ENCODE data around the gene CMIP.
A peak's percentile ranks its signal among the peaks of the same experiment; 100 is the strongest.

The CMIP gene

GRCh38 chr16:81695321-81696165, 250.9 kb downstream of the CMIP start:
- no peak overlapping the region for H3K4me3 ChIP-seq (ENCODE audit: low read length)
- peaks cover 38% of the 10 kb centered on the region for H3K4me1 ChIP-seq (ENCODE audit: control insufficient read depth, insufficient read depth, low read length)
- H3K27me3 ChIP-seq (ENCODE audit: control insufficient read depth, insufficient read depth, low read length) = no peaks in the 10 kb centered on the region
- H3K36me3 ChIP-seq (ENCODE audit: control insufficient read depth, insufficient read depth, low read length) = peaks cover 24% of the 10 kb centered on the region
- peak overlapping the region; percentile 87 for H3K27ac ChIP-seq (ENCODE audit: low read depth, low read length)
- H3K9ac ChIP-seq (ENCODE audit: low read length) = no peak overlapping the region

GRCh38 chr16:81696166-81696960, 251.8 kb downstream of the CMIP start:
- H3K4me3 ChIP-seq (ENCODE audit: low read length) = no peak overlapping the region
- no peak overlapping the region for H3K9ac ChIP-seq (ENCODE audit: low read length)
- no peak overlapping the region for H3K27ac ChIP-seq (ENCODE audit: low read depth, low read length)
- H3K36me3 ChIP-seq (ENCODE audit: control insufficient read depth, insufficient read depth, low read length) = peaks cover 29% of the 10 kb centered on the region
- no peaks in the 10 kb centered on the region for H3K27me3 ChIP-seq (ENCODE audit: control insufficient read depth, insufficient read depth, low read length)
- H3K4me1 ChIP-seq (ENCODE audit: control insufficient read depth, insufficient read depth, low read length) = peaks cover 38% of the 10 kb centered on the region

DNA sequence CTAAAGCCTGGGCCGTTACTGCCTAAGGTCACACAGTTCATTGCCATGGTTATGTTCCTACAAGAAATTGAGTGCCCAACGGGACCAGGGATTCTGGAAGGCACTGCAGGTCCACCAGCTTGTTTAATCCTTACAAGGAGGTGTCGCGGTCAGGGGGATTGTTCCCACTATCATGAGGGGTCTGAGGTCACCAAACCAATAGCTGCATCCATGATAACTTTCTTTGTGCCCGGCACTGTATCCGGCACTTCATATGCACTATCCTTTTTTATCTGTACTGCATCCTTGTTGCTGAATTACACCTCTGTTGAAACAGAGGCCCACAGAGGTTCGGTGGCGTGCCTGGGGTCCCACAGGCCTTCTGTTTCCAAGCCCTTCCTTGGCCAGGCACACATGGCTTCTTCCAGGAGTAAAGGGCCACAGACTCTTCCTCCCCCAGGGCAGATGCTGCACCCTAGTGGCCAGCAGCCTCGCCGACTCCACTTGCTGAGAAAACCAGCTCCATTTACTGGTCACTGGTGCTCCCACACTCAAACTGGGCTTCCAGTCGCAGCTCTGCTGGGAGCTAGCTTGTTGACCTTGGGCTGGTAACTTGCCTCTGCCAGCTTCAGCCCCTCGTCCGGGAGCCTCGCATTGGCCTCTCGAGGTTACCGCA, 252.5 kb downstream of the CMIP start:
- no peak overlapping the region for H3K9ac ChIP-seq (ENCODE audit: low read length)
- peaks cover 35% of the 10 kb centered on the region for H3K4me1 ChIP-seq (ENCODE audit: control insufficient read depth, insufficient read depth, low read length)
- H3K36me3 ChIP-seq (ENCODE audit: control insufficient read depth, insufficient read depth, low read length) = peaks cover 29% of the 10 kb centered on the region
- no peak overlapping the region for H3K4me3 ChIP-seq (ENCODE audit: low read length)
- no peak overlapping the region for H3K27ac ChIP-seq (ENCODE audit: low read depth, low read length)
- H3K27me3 ChIP-seq (ENCODE audit: control insufficient read depth, insufficient read depth, low read length) = no peaks in the 10 kb centered on the region

GRCh38 chr16:81697616-81698309, 253.2 kb downstream of the CMIP start:
- Histone ChIP-seq H3K4me3 (ENCODE audit: low read length) (no peak overlapping the region), H3K27me3 (ENCODE audit: control insufficient read depth, insufficient read depth, low read length) (no peaks in the 10 kb centered on the region), H3K27ac (ENCODE audit: low read depth, low read length) (peak overlapping the region; percentile 19), H3K9ac (ENCODE audit: low read length) (no peak overlapping the region), H3K36me3 (ENCODE audit: control insufficient read depth, insufficient read depth, low read length) (peaks cover 25% of the 10 kb centered on the region), H3K4me1 (ENCODE audit: control insufficient read depth, insufficient read depth, low read length) (peaks cover 29% of the 10 kb centered on the region)

GRCh38 chr16:81698310-81698641, 253.7 kb downstream of the CMIP start:
- Histone ChIP-seq H3K4me3 (ENCODE audit: low read length) (no peak overlapping the region), H3K27ac (ENCODE audit: low read depth, low read length) (peak overlapping the region; percentile 19), H3K9ac (ENCODE audit: low read length) (no peak overlapping the region), H3K27me3 (ENCODE audit: control insufficient read depth, insufficient read depth, low read length) (no peaks in the 10 kb centered on the region), H3K36me3 (ENCODE audit: control insufficient read depth, insufficient read depth, low read length) (peaks cover 22% of the 10 kb centered on the region), H3K4me1 (ENCODE audit: control insufficient read depth, insufficient read depth, low read length) (peaks cover 24% of the 10 kb centered on the region)

DNA sequence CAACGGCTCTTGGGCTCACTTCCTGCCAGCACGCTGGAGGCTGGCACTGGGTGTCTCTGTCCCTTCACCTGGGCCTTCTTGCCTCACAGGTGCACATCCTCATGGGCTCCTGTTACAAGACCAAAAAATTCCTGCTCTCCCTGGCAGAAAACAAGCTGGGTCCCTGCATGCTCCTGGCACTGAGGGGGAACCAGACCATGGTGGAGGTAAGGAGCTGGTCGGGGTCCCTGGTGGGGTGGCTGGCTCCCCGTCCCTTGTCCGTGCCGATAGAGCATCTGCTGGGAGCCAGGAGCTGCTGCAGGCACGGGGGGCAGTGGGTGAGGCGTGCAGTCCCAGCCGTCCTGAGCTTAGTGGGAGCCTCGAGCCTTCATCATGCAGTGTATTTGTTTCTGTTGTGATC, 255.0 kb downstream of the CMIP start:
- peaks cover 12% of the 10 kb centered on the region for H3K4me1 ChIP-seq (ENCODE audit: control insufficient read depth, insufficient read depth, low read length)
- no peak overlapping the region for H3K4me3 ChIP-seq (ENCODE audit: low read length)
- H3K27me3 ChIP-seq (ENCODE audit: control insufficient read depth, insufficient read depth, low read length) = no peaks in the 10 kb centered on the region
- H3K27ac ChIP-seq (ENCODE audit: low read depth, low read length) = no peak overlapping the region
- H3K36me3 ChIP-seq (ENCODE audit: control insufficient read depth, insufficient read depth, low read length) = peaks cover 16% of the 10 kb centered on the region
- no peak overlapping the region for H3K9ac ChIP-seq (ENCODE audit: low read length)

DNA sequence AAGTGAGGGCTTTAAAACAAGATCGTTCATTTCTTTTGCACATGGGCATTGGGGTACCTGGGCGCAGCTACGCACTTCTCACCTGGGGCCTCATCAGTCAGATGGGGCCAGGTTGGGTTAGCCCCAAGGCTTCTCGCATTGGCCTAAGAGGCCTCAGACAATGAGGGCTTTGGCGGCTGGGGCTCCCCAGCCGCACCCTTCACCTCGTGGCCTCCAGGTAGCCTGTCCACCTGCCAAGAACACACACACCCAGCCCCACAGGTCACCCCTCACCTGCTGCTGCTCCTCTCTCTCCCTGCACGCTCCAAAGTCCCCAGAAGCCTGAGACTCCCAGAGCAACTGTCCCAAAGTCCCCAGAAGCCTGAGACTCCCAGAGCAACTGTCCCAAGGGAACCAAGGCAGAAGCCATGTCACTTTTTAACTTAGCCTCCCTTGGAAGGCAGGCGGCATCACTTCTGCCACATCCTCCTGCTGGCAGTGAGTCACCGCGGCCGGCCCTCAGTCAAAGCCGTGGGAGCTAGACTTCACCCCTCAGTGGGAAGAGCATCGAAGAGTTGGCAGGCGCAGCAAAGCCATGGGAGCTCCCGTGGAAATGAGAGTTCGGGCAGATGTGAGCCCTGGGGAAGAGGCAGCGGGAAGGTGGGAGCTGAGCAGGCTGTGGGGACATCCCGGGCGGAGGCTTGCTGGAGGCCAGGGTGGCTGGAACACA, 255.6 kb downstream of the CMIP start:
- peaks cover 6% of the 10 kb centered on the region for H3K4me1 ChIP-seq (ENCODE audit: control insufficient read depth, insufficient read depth, low read length)
- H3K27me3 ChIP-seq (ENCODE audit: control insufficient read depth, insufficient read depth, low read length) = no peaks in the 10 kb centered on the region
- H3K27ac ChIP-seq (ENCODE audit: low read depth, low read length) = no peak overlapping the region
- H3K9ac ChIP-seq (ENCODE audit: low read length) = no peak overlapping the region
- peaks cover 19% of the 10 kb centered on the region for H3K36me3 ChIP-seq (ENCODE audit: control insufficient read depth, insufficient read depth, low read length)
- no peak overlapping the region for H3K4me3 ChIP-seq (ENCODE audit: low read length)

DNA sequence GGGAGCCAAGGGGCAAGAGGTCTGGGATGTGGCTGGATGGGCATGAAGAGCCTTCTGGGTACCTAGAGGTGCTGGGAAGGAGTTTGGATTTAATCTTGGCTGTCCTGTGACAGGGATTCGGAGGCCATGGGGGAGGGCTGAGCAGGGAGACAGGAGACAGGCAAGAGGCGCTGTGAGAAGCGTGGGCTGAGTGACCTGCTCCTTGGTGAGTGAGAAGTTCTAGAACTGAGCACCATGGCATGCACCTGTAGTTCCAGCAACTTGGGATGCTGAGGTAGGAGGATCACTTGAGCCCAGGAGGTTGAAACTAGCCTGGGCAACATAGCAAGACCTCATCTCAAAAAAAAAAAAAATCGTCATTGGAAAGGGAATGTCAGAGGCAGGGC, 256.2 kb downstream of the CMIP start:
- no peaks in the 10 kb centered on the region for H3K27me3 ChIP-seq (ENCODE audit: control insufficient read depth, insufficient read depth, low read length)
- peaks cover under 1% of the 10 kb centered on the region for H3K4me1 ChIP-seq (ENCODE audit: control insufficient read depth, insufficient read depth, low read length)
- no peak overlapping the region for H3K27ac ChIP-seq (ENCODE audit: low read depth, low read length)
- H3K36me3 ChIP-seq (ENCODE audit: control insufficient read depth, insufficient read depth, low read length) = peaks cover 19% of the 10 kb centered on the region
- no peak overlapping the region for H3K9ac ChIP-seq (ENCODE audit: low read length)
- no peak overlapping the region for H3K4me3 ChIP-seq (ENCODE audit: low read length)

- Histone ChIP-seq H3K9ac (ENCODE audit: low read length) (no peak overlapping the region), H3K4me1 (ENCODE audit: control insufficient read depth, insufficient read depth, low read length) (no peaks in the 10 kb centered on the region), H3K36me3 (ENCODE audit: control insufficient read depth, insufficient read depth, low read length) (peaks cover 19% of the 10 kb centered on the region), H3K27me3 (ENCODE audit: control insufficient read depth, insufficient read depth, low read length) (no peaks in the 10 kb centered on the region), H3K4me3 (ENCODE audit: low read length) (no peak overlapping the region), H3K27ac (ENCODE audit: low read depth, low read length) (no peak overlapping the region)
Observed at GRCh38 chr16:81701296-81701970, 256.8 kb downstream of the CMIP start.

DNA sequence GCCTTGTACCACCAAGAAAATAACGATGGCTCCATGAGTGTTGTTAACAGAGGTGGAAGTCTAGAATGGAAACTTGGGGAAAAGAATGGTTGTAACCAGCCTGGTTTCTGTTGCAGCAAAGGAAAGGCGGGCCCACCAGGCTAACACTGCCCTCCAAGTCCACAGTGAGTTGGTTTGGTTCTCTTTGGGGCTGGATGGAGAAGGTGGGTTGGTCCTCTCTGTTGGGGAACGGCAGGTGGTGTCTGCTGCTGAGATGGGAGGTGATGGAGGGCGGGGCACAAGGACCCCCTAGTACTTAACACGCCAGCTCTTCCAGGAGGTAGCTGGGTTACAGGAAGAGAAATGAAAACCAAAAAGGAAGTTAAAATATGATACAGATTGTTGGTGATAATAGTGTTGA, 257.9 kb downstream of the CMIP start:
- H3K27ac ChIP-seq (ENCODE audit: low read depth, low read length) = no peak overlapping the region

More for the DNA sequence above, 257.9 kb downstream of the CMIP start:
- no peak overlapping the region for H3K9ac ChIP-seq (ENCODE audit: low read length)
- H3K4me3 ChIP-seq (ENCODE audit: low read length) = no peak overlapping the region
- no peaks in the 10 kb centered on the region for H3K27me3 ChIP-seq (ENCODE audit: control insufficient read depth, insufficient read depth, low read length)
- H3K36me3 ChIP-seq (ENCODE audit: control insufficient read depth, insufficient read depth, low read length) = peaks cover 14% of the 10 kb centered on the region
- peaks cover 9% of the 10 kb centered on the region for H3K4me1 ChIP-seq (ENCODE audit: control insufficient read depth, insufficient read depth, low read length)

All from rectal smooth muscle tissue (tissue), 1 donor.